ENCODE results near the gene PLET1. TPM values are rescaled to one million over a fixed set of nuclear protein-coding genes. Genes with fewer than 3 reads are reported as not detected.

The PLET1 gene
- total and polyA plus RNA-seq, 9 of the 15 experiments (the other 6 are each of a cell fraction or from before 2014, with no cell fraction given) = not detected

GRCh38 chr11:112226062-112226830, 34.4 kb downstream of the PLET1 start, which contains the start of gene PTS (continued):
- TF ChIP-seq PURB (CRISPR knock-in tag; IDR thresholded peaks at IDR 0.05; ENCODE audit: low read depth) = no peak
- no peak for TF ChIP-seq HMBOX1 (IDR thresholded peaks at IDR 0.05)
- no peak for TF ChIP-seq ZBTB8A (IDR thresholded peaks at IDR 0.05; ENCODE audit: partially characterized antibody)
- TF ChIP-seq ILK (tag; IDR thresholded peaks at IDR 0.05; ENCODE audit: borderline replicate concordance, low read depth) = no peak
- 0 out of 2 replicates have a peak, but pooled peaks have one; percentile 38 for TF ChIP-seq MAX (CRISPR knock-in tag; IDR thresholded peaks at IDR 0.05)
- TF ChIP-seq VEZF1 (CRISPR knock-in tag; IDR thresholded peaks at IDR 0.05) = peak; percentile 96
- TF ChIP-seq NFE2 (IDR thresholded peaks at IDR 0.05; ENCODE audit: low read depth) = no peak
- no peak for TF ChIP-seq FUS (optimal IDR thresholded peaks at IDR 0.05; ENCODE audit: low read depth, low read length)
- TF ChIP-seq RBFOX2 (IDR thresholded peaks at IDR 0.05; ENCODE audit: low read depth, low read length) = peak; percentile 91
- TF ChIP-seq SNRNP70 (optimal IDR thresholded peaks at IDR 0.05; ENCODE audit: low read depth, low read length) = no peak
- TF ChIP-seq SREBF1 (IDR thresholded peaks at IDR 0.05; ENCODE audit: borderline replicate concordance, low read depth, low read length) = no peak
- no peak for TF ChIP-seq BMI1 (IDR thresholded peaks at IDR 0.05; ENCODE audit: low read length)
- TF ChIP-seq, protein P1, sequence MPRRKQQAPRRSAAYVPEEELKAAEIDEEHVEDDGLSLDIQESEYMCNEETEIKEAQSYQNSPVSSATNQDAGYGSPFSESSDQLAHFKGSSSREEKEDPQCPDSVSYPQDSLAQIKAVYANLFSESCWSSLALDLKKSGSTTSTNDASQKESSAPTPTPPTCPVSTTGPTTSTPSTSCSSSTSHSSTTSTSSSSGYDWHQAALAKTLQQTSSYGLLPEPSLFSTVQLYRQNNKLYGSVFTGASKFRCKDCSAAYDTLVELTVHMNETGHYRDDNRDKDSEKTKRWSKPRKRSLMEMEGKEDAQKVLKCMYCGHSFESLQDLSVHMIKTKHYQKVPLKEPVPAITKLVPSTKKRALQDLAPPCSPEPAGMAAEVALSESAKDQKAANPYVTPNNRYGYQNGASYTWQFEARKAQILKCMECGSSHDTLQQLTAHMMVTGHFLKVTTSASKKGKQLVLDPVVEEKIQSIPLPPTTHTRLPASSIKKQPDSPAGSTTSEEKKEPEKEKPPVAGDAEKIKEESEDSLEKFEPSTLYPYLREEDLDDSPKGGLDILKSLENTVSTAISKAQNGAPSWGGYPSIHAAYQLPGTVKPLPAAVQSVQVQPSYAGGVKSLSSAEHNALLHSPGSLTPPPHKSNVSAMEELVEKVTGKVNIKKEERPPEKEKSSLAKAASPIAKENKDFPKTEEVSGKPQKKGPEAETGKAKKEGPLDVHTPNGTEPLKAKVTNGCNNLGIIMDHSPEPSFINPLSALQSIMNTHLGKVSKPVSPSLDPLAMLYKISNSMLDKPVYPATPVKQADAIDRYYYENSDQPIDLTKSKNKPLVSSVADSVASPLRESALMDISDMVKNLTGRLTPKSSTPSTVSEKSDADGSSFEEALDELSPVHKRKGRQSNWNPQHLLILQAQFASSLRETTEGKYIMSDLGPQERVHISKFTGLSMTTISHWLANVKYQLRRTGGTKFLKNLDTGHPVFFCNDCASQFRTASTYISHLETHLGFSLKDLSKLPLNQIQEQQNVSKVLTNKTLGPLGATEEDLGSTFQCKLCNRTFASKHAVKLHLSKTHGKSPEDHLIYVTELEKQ (CRISPR knock-in tag; IDR thresholded peaks at IDR 0.05) = no peak
- 0 out of 2 replicates have a peak, but pooled peaks have one; percentile 33 for TF ChIP-seq SMARCE1 (IDR thresholded peaks at IDR 0.05)
- peak; percentile 37; the same call in 1 of the 2 replicates for TF ChIP-seq EHMT2 (IDR thresholded peaks at IDR 0.05)
- TF ChIP-seq, protein P2, sequence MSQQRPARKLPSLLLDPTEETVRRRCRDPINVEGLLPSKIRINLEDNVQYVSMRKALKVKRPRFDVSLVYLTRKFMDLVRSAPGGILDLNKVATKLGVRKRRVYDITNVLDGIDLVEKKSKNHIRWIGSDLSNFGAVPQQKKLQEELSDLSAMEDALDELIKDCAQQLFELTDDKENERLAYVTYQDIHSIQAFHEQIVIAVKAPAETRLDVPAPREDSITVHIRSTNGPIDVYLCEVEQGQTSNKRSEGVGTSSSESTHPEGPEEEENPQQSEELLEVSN (IDR thresholded peaks at IDR 0.05; ENCODE audit: borderline replicate concordance in 1 of 2, extremely low read depth in 1 of 2, insufficient read depth in 1 of 2, insufficient read length in 1 of 2, low read depth in 1 of 2, low read length in 1 of 2, poor library complexity in 1 of 2, severe bottlenecking in 1 of 2) = peak; percentile 62 to 67
- TF ChIP-seq, protein P3, sequence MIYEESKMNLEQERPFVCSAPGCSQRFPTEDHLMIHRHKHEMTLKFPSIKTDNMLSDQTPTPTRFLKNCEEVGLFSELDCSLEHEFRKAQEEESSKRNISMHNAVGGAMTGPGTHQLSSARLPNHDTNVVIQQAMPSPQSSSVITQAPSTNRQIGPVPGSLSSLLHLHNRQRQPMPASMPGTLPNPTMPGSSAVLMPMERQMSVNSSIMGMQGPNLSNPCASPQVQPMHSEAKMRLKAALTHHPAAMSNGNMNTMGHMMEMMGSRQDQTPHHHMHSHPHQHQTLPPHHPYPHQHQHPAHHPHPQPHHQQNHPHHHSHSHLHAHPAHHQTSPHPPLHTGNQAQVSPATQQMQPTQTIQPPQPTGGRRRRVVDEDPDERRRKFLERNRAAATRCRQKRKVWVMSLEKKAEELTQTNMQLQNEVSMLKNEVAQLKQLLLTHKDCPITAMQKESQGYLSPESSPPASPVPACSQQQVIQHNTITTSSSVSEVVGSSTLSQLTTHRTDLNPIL (CRISPR knock-in tag; IDR thresholded peaks at IDR 0.05) = no peak
- no peak for TF ChIP-seq ZNF696 (CRISPR knock-in tag; conservative IDR thresholded peaks at IDR 0.05)
- no peak for TF ChIP-seq KLF10 (CRISPR knock-in tag; IDR thresholded peaks at IDR 0.05)
